Activated CD8-positive, alpha-beta memory T cell treated with anti-CD3 and anti-CD28 coated beads, Interleukin-2, amount 10 ng/mL, durations not matched to agents 7 days and 5 days (primary cell): ENCODE results near the gene ACTL8. TPM values are rescaled to one million over a fixed set of nuclear protein-coding genes. Genes with fewer than 3 reads are reported as not detected.

Experiments used
- ATAC-seq: fragments of 150-1000 bp; cut with Tn5 transposase; one replicate; pipeline ENCODE4 v1.10.0; 2021; ENCODE audit warnings: moderate library complexity
- CTCF ChIA-PET: fragments of 350-600 bp; sonication (Branson Sonifier 250); formaldehyde crosslinking; loops from one replicate; lab custom pipeline; 2021; ENCODE audit warnings: antibody characterized with exemption; lab: Charles Lee
- DNase-seq: peaks from one replicate; pipeline ENCODE4 v3.0.0-alpha.2; 2020
- H3K27ac Mint-ChIP-seq: one replicate; pipeline ENCODE4 v1.8.0; 2021; ENCODE audit warnings: mild to moderate bottlenecking, mixed read lengths
- H3K27me3 Mint-ChIP-seq: one replicate; pipeline ENCODE4 v1.8.0; 2021; ENCODE audit warnings: mixed read lengths
- H3K36me3 Mint-ChIP-seq: one replicate; pipeline ENCODE4 v1.8.0; 2021; ENCODE audit warnings: mild to moderate bottlenecking, mixed read lengths
- H3K4me1 Mint-ChIP-seq: one replicate; pipeline ENCODE4 v1.8.0; 2021; ENCODE audit warnings: mixed read lengths
- H3K4me3 Mint-ChIP-seq: one replicate; pipeline ENCODE4 v1.8.0; 2021; ENCODE audit warnings: mild to moderate bottlenecking, moderate library complexity, mixed read lengths
- H3K9me3 Mint-ChIP-seq: one replicate; pipeline ENCODE4 v1.8.0; 2022; ENCODE audit warnings: low read depth, mixed read lengths
- total RNA-seq, 2 experiments: library from RNA; stranded (reverse); gene quantifications; one replicate each; pipeline ENCODE4 v1.2.3, GENCODE V29; 2021

The ACTL8 gene
- total RNA-seq, 2 experiments from 2014 or later, result not detected

DNA sequence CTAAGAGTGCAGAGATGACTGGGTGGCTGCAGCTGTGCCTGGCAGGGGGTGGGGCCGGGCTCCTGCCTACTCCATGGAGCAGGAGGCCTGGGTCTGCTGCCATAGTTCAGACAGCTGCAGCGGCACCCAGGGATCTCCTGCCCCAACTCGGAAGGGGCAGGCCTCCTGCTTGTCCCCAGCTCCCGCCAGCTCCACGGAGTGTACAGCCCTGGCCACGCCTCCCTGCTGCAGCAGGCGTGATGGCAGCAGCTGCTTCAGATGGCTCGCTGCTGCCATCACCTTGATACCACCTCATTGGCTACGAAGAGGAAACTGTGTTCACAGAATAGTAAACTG is 35.9 kb downstream of the ACTL8 start:
- CTCF ChIA-PET, result no interaction called here
- Mint-ChIP-seq H3K4me3 (no peak overlapping the region), H3K27me3 (no peaks in the 10 kb centered on the region), H3K9me3 (no peaks in the 10 kb centered on the region), H3K36me3 (no peaks in the 10 kb centered on the region), H3K4me1 (no peaks in the 10 kb centered on the region), H3K27ac (no peak overlapping the region)
- ATAC-seq, result no peak
- no peak for DNase-seq

DNA sequence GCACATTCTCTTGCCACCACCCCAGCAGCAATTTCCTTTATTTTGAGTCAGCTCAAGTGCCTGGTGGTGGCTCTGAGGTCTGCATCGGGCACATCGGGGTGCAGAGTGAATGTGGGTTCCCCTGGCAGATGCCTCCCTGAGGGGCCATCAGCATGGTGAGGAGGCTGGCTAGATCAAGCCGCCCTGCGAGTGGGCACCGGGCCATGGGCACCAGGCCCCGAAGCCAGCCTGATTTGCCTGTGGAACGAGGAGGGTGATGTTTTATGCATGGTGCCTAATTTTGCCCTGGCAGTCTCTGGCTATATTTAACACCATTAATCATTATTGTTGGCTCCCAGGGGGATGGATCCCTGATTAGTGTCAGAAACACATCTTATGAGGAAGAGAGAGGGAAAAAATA is 36.3 kb downstream of the ACTL8 start:
- no peaks in the 10 kb centered on the region for H3K9me3 Mint-ChIP-seq
- ATAC-seq, result no peak
- no peak overlapping the region for H3K27ac Mint-ChIP-seq
- H3K4me3 Mint-ChIP-seq, result no peak overlapping the region
- H3K27me3 Mint-ChIP-seq, result no peaks in the 10 kb centered on the region
- no peaks in the 10 kb centered on the region for H3K36me3 Mint-ChIP-seq
- DNase-seq, result no peak
- CTCF ChIA-PET, result no interaction called here
- H3K4me1 Mint-ChIP-seq, result no peaks in the 10 kb centered on the region

DNA sequence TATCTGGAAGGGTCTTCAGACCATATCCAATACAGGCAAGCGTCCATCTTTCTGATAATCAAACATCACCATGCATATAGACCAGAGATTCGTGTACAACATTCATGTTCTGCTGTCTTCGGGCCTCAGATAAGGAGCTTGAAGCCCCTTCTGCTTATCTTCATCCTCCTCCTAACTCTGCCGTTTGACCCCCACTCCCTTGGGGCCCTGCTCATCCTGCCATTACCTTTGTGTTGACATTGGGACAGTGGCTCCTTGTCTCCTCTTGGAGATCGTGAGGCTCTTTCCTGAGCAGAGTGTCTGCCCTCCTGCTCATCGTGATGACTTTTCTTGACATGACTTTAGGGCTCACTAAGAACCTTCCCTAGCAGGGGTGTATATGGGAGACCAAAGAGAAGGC is 37.3 kb downstream of the ACTL8 start:
- Mint-ChIP-seq H3K4me3 (no peak overlapping the region), H3K36me3 (no peaks in the 10 kb centered on the region), H3K9me3 (no peaks in the 10 kb centered on the region), H3K27ac (no peak overlapping the region), H3K4me1 (no peaks in the 10 kb centered on the region), H3K27me3 (no peaks in the 10 kb centered on the region)
- DNase-seq (no peak), ATAC-seq (no peak)
- CTCF ChIA-PET, result no interaction called here

DNA sequence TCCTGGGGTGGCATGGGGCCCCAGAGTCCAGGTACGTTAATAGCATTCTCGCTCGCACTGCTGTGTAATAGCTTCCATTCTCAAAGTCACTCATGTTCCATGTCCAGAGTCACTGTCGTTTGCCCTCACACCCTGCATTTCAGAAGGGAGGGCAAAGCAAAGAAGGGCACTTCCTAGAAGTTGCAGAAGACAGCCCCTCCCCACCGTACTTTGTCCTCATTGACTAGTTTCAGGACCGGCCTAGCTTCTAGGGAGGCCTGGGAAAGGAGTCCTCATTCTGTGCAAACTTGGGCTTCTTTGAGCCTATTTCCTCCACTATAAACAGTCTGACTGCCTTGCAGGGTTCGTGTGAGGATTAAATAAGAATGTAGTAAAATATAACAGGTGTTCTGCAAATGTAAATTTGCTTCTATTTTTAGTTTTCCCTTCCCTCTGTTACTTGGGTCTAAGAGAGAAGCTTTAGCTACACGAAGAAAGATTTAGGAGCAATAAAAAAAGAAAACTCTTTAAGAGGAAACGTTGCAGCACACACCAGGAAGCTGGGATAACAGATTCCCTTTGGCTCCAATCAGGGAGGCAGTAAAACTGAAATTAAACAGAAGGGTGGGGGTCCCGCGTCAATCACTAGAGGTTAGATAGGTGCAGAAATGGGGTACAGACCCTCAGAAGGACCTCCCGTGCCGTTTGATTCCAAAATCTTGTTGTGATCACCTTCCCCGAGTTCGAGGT is 40.1 kb downstream of the ACTL8 start:
- no peak for ATAC-seq
- Mint-ChIP-seq H3K36me3 (no peaks in the 10 kb centered on the region), H3K4me3 (no peak overlapping the region), H3K4me1 (no peaks in the 10 kb centered on the region), H3K27ac (no peak overlapping the region), H3K27me3 (peaks cover 6% of the 10 kb centered on the region), H3K9me3 (no peaks in the 10 kb centered on the region)
- CTCF ChIA-PET, result no interaction called here
- DNase-seq, result no peak

DNA sequence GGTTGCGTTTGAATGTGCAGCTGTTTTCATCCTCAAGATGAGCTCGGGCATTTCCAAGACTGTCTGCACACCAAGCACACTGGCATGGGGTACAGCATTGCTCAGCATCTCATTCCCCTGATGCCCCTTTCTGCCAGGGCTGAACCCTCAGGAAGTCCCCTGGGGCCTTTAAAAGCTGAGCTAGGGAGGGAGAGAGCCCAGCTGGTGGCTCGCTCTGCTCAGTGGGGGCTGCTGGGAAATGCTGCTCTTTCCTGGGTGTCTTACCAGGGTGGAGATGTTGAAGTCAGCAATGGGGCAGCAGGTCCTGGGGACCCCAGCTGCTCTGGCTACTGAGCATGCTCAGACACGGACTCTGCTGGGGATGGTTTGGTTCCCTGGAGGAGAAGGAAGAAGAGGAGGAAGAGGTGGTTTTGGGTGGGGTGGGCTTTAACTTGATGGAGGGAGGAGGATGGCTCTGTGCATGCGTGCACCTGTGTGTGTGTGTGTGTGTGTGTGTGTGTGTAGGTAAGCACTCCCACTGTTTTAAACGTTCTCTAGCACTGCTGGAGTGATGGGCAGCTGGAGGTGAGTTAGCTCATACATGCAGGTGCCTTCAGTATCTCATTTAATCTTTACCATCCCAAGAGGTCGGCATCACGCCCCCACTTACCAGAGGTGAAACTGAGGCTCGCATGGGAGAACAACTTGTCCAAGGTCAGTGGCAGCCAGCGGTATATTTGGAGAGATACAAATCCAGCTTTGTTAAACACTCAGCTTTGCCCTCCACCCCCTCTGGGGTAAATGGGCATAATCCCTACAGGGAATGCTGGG is 40.9 kb downstream of the ACTL8 start:
- CTCF ChIA-PET, result no interaction called here
- no peak for DNase-seq
- Mint-ChIP-seq H3K36me3 (no peaks in the 10 kb centered on the region), H3K27me3 (peaks cover 6% of the 10 kb centered on the region), H3K4me3 (no peak overlapping the region), H3K9me3 (no peaks in the 10 kb centered on the region), H3K27ac (no peak overlapping the region), H3K4me1 (no peaks in the 10 kb centered on the region)
- no peak for ATAC-seq

DNA sequence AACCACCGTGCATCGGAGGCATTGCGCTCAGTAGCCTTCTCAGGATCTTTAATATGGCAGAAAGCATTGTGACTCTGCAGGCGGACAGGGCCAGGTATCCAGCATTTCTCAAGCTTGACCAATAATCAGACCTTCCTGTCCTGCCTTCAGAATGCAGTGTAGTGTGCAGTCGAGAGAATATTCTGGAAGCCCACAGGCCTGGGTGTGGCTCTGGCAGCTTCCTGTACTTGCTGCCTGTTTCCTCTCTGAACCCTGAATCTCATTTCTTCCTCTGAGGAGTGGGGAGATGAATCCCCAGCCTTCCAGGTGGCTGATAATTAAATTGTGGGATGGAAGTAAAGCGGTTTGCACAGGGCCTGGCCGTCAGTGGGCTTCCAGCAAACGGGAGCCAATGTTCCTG is 42.3 kb downstream of the ACTL8 start:
- H3K9me3 Mint-ChIP-seq, result no peaks in the 10 kb centered on the region
- peaks cover 6% of the 10 kb centered on the region for H3K27me3 Mint-ChIP-seq
- H3K4me3 Mint-ChIP-seq, result no peak overlapping the region
- DNase-seq (no peak), ATAC-seq (no peak)
- H3K4me1 Mint-ChIP-seq, result no peaks in the 10 kb centered on the region
- no peaks in the 10 kb centered on the region for H3K36me3 Mint-ChIP-seq
- H3K27ac Mint-ChIP-seq, result no peak overlapping the region
- CTCF ChIA-PET, result no interaction called here

DNA sequence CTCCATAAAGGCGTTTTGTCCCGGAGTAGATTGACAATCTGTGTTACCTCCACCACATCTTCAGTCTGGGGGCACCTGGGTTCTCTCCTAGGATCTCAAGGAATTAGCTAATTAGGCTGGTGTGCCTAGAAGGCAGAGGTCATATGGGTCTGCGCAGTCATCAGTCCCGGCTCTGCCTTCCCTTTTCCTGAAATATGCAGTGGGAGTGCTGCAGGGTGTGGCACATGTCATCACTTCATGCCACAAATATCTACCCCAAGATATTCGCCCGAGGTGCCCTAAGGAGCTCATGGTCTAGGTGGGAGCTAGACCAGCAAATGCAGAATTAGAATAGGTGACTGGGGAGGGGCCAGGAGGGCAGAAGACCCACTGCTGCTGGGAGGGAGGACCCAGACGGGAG is 42.9 kb downstream of the ACTL8 start:
- H3K4me3 Mint-ChIP-seq, result no peak overlapping the region
- no peak for DNase-seq
- H3K4me1 Mint-ChIP-seq, result no peaks in the 10 kb centered on the region
- H3K27ac Mint-ChIP-seq, result no peak overlapping the region
- CTCF ChIA-PET, result no interaction called here
- ATAC-seq, result no peak
- no peaks in the 10 kb centered on the region for H3K9me3 Mint-ChIP-seq
- H3K27me3 Mint-ChIP-seq, result peaks cover 6% of the 10 kb centered on the region
- H3K36me3 Mint-ChIP-seq, result no peaks in the 10 kb centered on the region

DNA sequence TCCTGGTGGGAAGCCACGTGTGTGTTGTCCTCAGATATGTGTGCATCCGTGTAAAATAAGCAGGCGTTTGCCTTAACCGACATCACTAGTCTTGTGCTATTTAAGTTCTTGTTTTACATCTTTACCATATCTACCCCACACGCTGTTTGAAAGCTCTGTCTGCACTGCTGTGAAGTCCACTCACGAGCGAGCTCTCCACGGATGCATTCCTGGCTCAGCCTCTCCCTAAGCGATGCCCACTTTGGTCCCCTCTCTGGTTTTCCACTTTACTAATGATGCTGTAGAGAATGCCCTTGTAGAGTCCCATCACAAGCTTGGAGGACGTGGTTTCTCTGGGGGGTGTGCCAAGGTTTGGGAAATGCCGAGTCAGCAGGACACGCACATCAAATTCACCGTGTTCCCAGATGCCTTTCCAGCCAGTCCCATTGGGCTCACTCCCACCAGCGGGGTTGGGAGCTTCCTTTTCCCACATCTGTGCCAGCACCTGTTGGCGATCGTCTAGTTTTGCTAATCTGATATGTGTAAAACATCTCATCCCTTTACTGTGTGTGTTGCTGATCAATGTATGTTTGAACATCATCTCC is 43.8 kb downstream of the ACTL8 start:
- Mint-ChIP-seq H3K27me3 (peaks cover 6% of the 10 kb centered on the region), H3K4me1 (no peaks in the 10 kb centered on the region), H3K4me3 (no peak overlapping the region), H3K9me3 (no peaks in the 10 kb centered on the region), H3K36me3 (no peaks in the 10 kb centered on the region), H3K27ac (no peak overlapping the region)
- DNase-seq (no peak), ATAC-seq (no peak)
- CTCF ChIA-PET, result no interaction called here

DNA sequence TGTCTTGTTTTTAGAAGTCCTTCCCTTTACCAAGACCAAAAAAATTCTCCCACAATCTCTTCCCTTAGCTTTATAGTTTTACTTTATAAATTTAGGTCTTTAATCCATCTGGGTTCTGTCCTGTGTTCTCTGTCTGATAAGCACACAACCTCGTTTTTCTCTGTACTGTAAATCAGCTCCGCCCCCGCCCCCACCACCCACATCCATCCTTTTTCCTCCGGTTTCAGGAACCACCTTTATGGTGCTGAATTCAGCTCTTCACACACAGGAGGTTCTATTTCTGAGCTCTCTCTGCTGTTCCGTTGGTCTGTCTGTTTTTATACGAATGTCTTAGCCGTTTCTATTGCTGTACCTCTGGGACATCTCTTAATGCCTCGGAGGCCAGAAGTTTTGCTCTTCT is 44.5 kb downstream of the ACTL8 start:
- Mint-ChIP-seq H3K4me3 (no peak overlapping the region), H3K36me3 (no peaks in the 10 kb centered on the region), H3K9me3 (no peaks in the 10 kb centered on the region), H3K27me3 (peaks cover 6% of the 10 kb centered on the region), H3K4me1 (no peaks in the 10 kb centered on the region), H3K27ac (no peak overlapping the region)
- ATAC-seq (no peak), DNase-seq (no peak)
- CTCF ChIA-PET, result no interaction called here

DNA sequence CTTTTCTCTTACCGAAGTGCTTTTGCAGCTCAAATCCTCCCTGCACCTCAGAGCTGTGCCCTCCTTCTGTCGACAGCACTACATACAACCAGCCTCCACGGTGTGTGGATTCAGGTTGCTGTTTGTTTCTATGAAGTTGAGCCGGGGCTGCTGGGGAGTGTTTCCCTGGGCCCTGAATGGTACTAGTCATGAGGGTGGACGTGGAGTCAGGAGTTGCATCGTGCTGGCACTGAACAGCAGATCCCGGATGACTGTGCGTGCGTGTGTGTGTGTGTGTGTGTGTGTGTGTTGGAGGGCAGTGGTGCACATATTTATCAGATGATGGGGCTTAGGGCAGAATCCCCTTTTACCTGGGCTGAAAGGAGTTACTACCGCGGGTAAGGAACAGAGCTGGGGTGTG is 47.0 kb downstream of the ACTL8 start:
- Mint-ChIP-seq H3K9me3 (no peaks in the 10 kb centered on the region), H3K4me1 (no peaks in the 10 kb centered on the region), H3K27ac (no peak overlapping the region), H3K27me3 (peaks cover 6% of the 10 kb centered on the region), H3K36me3 (no peaks in the 10 kb centered on the region), H3K4me3 (no peak overlapping the region)
- CTCF ChIA-PET, result no interaction called here
- ATAC-seq (no peak), DNase-seq (no peak)

DNA sequence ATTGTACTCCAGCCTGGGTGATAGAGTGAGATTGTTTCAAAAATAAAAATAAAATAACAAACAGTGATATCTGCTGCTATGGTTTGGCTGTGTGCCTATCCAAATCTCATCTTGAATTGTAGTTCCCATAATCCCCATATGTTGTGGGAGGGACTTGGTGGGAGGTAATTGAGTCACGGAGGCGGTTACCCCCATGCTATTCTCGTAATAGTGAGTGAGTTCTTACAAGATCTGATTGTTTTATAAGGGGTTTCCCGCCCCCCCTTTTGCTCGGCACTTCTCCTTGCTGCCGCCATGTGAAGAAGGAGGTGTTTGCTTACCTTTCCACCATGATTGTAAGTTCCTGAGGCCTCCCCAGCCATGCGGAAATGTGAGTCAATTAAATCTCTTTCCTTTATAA is 47.8 kb downstream of the ACTL8 start:
- no peaks in the 10 kb centered on the region for H3K9me3 Mint-ChIP-seq
- no peak overlapping the region for H3K27ac Mint-ChIP-seq
- no peak overlapping the region for H3K4me3 Mint-ChIP-seq
- no peak for ATAC-seq
- DNase-seq, result no peak
- CTCF ChIA-PET, result no interaction called here
- H3K36me3 Mint-ChIP-seq, result no peaks in the 10 kb centered on the region
- H3K4me1 Mint-ChIP-seq, result no peaks in the 10 kb centered on the region
- H3K27me3 Mint-ChIP-seq, result peaks cover 6% of the 10 kb centered on the region

DNA sequence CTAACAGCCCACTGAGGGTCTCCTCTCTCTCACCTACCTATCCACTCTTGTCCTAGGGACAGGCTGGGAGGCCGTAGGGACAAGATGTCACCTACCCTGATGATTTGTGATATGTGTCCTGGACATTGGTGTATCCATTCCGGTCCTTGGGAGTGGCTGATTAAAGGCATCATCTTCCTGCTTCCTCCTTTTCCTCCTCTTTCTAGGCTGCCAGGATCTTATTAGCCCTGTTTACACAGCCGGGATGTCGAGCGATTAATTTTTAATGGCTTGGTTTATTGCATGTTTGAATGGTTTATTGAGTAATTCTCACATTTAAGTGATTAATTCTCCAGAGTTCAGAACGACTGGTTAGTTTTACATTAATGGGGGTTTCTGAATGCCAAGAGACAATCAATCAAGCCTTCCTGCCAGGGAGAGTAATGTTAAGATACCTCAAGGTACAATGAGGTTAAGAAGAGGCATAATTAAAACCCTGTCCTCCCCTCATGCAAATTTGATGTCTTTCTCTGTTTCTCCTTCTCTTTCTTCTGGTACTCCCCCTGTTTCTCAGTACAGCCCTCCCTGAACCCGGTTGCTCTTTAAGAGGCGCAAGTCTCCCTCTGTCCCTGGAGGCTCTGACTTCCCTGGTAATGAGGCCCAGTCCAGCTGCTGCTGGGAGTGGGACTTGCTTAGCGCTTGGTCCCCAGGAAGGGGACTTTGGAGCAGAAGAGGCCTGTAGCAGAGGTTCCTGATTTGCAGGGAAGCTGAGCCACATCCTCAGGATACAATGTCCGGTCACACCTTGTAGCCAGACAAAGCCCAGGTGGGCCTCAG is 50.9 kb downstream of the ACTL8 start:
- Mint-ChIP-seq H3K27ac (no peak overlapping the region), H3K4me3 (no peak overlapping the region)
- CTCF ChIA-PET, result no interaction called here

DNA sequence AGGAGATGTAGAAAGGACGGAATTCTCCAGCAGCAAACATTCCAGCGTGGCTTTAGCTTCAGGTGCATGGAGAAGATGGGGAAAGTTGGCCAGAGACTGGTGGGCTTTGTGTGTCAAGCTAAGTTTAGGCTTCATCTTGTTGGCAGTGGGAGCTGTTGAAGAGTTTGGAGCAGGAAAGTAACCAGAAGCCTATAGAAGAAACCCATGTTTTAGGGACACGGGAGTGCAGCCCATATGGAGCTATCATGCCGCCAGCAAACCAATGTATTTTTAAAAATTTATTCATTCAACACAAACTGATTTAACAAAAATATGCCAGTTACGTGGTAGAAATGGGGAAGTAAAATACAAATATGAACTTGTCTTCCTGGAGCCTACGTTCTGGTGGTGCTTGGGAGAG is 53.7 kb downstream of the ACTL8 start:
- Mint-ChIP-seq H3K4me1 (no peaks in the 10 kb centered on the region), H3K9me3 (no peaks in the 10 kb centered on the region), H3K27me3 (no peaks in the 10 kb centered on the region), H3K27ac (no peak overlapping the region), H3K4me3 (no peak overlapping the region), H3K36me3 (no peaks in the 10 kb centered on the region)
- DNase-seq (no peak), ATAC-seq (no peak)
- CTCF ChIA-PET, result no interaction called here

More for the DNA sequence above, 50.9 kb downstream of the ACTL8 start:
- no peaks in the 10 kb centered on the region for H3K36me3 Mint-ChIP-seq
- ATAC-seq (no peak), DNase-seq (no peak)
- no peaks in the 10 kb centered on the region for H3K27me3 Mint-ChIP-seq
- H3K4me1 Mint-ChIP-seq, result no peaks in the 10 kb centered on the region
- H3K9me3 Mint-ChIP-seq, result no peaks in the 10 kb centered on the region
